HepG2 (cell line): ENCODE results near the gene PROX1. TPM values are rescaled to one million over a fixed set of nuclear protein-coding genes. Genes with fewer than 3 reads are reported as not detected.
A peak's percentile ranks its signal among the peaks of the same experiment; 100 is the strongest.

Experiments used
- ATF1 ChIP-seq: IDR thresholded peaks from 2 replicates; pipeline ENCODE4 v1.6.1; 2016; ENCODE audit warnings: mild to moderate bottlenecking, control low read depth
- CC2D1A ChIP-seq: sonication (generic); formaldehyde crosslinking; IDR thresholded peaks from 2 replicates; pipeline ENCODE4 v1.8.1; 2023; ENCODE audit warnings: mild to moderate bottlenecking, missing genetic modification reagents
- EEA1 ChIP-seq: sonication (generic); formaldehyde crosslinking; IDR thresholded peaks from 2 replicates; pipeline ENCODE4 v1.5.1; 2020; ENCODE audit warnings: mild to moderate bottlenecking, missing genetic modification reagents, borderline replicate concordance
- HMGXB3 ChIP-seq: sonication (generic); formaldehyde crosslinking; IDR thresholded peaks from 2 replicates; pipeline ENCODE4 v1.4.0; 2020; ENCODE audit warnings: missing genetic modification reagents, borderline replicate concordance
- MBNL3 ChIP-seq: fragments of 250-450 bp; sonication (Bioruptor Pico); conservative IDR thresholded peaks from 2 replicates; pipeline ENCODE4 v1.8.0; 2022; ENCODE audit warnings: mild to moderate bottlenecking, inconsistent platforms
- NCOR1 ChIP-seq: fragments of 200-600 bp; sonication (generic); IDR thresholded peaks from 2 replicates; pipeline ENCODE4 v1.7.0; 2017; ENCODE audit warnings: antibody characterized with exemption, low read length, borderline replicate concordance
- NFKB2 ChIP-seq: sonication (generic); formaldehyde crosslinking; IDR thresholded peaks from 2 replicates; pipeline ENCODE4 v1.4.0; 2020; ENCODE audit warnings: missing genetic modification reagents, borderline replicate concordance
- PAWR ChIP-seq: sonication (generic); formaldehyde crosslinking; IDR thresholded peaks from 2 replicates; pipeline ENCODE4 v1.4.0; 2020; ENCODE audit warnings: missing genetic modification reagents, mild to moderate bottlenecking, borderline replicate concordance
- RELA ChIP-seq: sonication (generic); formaldehyde crosslinking; IDR thresholded peaks from 2 replicates; pipeline ENCODE4 v1.4.0; 2020; ENCODE audit warnings: missing genetic modification reagents
- SOX5 ChIP-seq: IDR thresholded peaks from 2 replicates; pipeline ENCODE4 v1.6.1; 2016; ENCODE audit warnings: borderline replicate concordance
- TARDBP ChIP-seq: sonication (generic); formaldehyde crosslinking; IDR thresholded peaks from 2 replicates; pipeline ENCODE4 v1.8.0; 2022; ENCODE audit warnings: mild to moderate bottlenecking, missing genetic modification reagents
- TP53 ChIP-seq: sonication (generic); formaldehyde crosslinking; conservative IDR thresholded peaks from 2 replicates; pipeline ENCODE4 v1.4.0; 2020; ENCODE audit warnings: missing genetic modification reagents
- ZBTB38 ChIP-seq: sonication (generic); formaldehyde crosslinking; IDR thresholded peaks from 2 replicates; pipeline ENCODE4 v1.5.1; 2020; ENCODE audit warnings: mild to moderate bottlenecking, missing genetic modification reagents
- ZFYVE20 ChIP-seq: sonication (generic); formaldehyde crosslinking; IDR thresholded peaks from 2 replicates; pipeline ENCODE4 v1.8.0; 2023; ENCODE audit warnings: low read depth, mild to moderate bottlenecking, moderate library complexity, missing genetic modification reagents, borderline replicate concordance
- ZMAT3 ChIP-seq: sonication (generic); formaldehyde crosslinking; conservative IDR thresholded peaks from 2 replicates; pipeline ENCODE4 v1.7.0; 2021; ENCODE audit warnings: missing genetic modification reagents
- ZNF18 ChIP-seq: sonication (generic); formaldehyde crosslinking; IDR thresholded peaks from 2 replicates; pipeline ENCODE4 v1.8.0; 2022; ENCODE audit warnings: mild to moderate bottlenecking, missing genetic modification reagents; ENCODE audit not compliant: insufficient replicate concordance
- ZNF33A ChIP-seq: sonication (generic); formaldehyde crosslinking; IDR thresholded peaks from 2 replicates; pipeline ENCODE4 v1.5.1; 2020; ENCODE audit warnings: missing genetic modification reagents, mild to moderate bottlenecking, moderate library complexity, borderline replicate concordance
- ZNF567 ChIP-seq: sonication (generic); formaldehyde crosslinking; IDR thresholded peaks from 2 replicates; pipeline ENCODE4 v1.8.1; 2023; ENCODE audit warnings: mild to moderate bottlenecking, missing genetic modification reagents, borderline replicate concordance
- ZNF629 ChIP-seq: sonication (generic); formaldehyde crosslinking; conservative IDR thresholded peaks from 2 replicates; pipeline ENCODE4 v1.5.0; 2020; ENCODE audit warnings: missing genetic modification reagents
- ZNF720 ChIP-seq: sonication (generic); formaldehyde crosslinking; IDR thresholded peaks from 2 replicates; pipeline ENCODE4 v1.4.0; 2020; ENCODE audit warnings: missing genetic modification reagents
- ZNF777 ChIP-seq: sonication (generic); formaldehyde crosslinking; IDR thresholded peaks from 2 replicates; pipeline ENCODE4 v1.4.0; 2020; ENCODE audit warnings: missing genetic modification reagents
- ZSCAN30 ChIP-seq: sonication (generic); formaldehyde crosslinking; IDR thresholded peaks from 2 replicates; pipeline ENCODE4 v1.5.0; 2020; ENCODE audit warnings: mild to moderate bottlenecking, missing genetic modification reagents
- polyA plus RNA-seq, 8 experiments: library from polyadenylated mRNA; depleted of rRNA in 3 of 8; stranded (reverse) in 7 of 8; unstranded in 1 of 8; fragments of >200 nt; fragmentation: Illumina TruSeq in 4 of 8; extraction: Trizol in 4 of 8; gene quantifications; 2 replicates each; pipeline versions ENCODE4 v1.2.1 to v1.2.3, GENCODE V29; 2011 to 2016; ENCODE audit warnings: low read depth in 4 of 8, missing spikeins in 1 of 8, mixed read lengths in 1 of 8; ENCODE audit not compliant: insufficient read depth in 1 of 8
- total RNA-seq, 5 experiments: library from RNA; depleted of rRNA; stranded (reverse); fragments of >200 nt; fragmentation: Illumina TruSeq; extraction: Trizol; gene quantifications; 2 replicates each; pipeline ENCODE4 v1.2.3, GENCODE V29; 2016; ENCODE audit warnings: low read depth in 1 of 5
- TF ChIP-seq, protein P1 (sequence below): sonication (generic); formaldehyde crosslinking; IDR thresholded peaks from 2 replicates; pipeline ENCODE4 v1.5.1; 2020; ENCODE audit warnings: mild to moderate bottlenecking, missing genetic modification reagents

PROX1 gene
- total and polyA plus RNA-seq, 2 of the 13 experiments (the other 11 are each of a cell fraction or from before 2014, with no cell fraction given): 12.3 to 30.2 TPM

GRCh38 chr1:213958346-213958745 lies 29.4 kb upstream of the PROX1 start (continued):
- TF ChIP-seq, protein P1, sequence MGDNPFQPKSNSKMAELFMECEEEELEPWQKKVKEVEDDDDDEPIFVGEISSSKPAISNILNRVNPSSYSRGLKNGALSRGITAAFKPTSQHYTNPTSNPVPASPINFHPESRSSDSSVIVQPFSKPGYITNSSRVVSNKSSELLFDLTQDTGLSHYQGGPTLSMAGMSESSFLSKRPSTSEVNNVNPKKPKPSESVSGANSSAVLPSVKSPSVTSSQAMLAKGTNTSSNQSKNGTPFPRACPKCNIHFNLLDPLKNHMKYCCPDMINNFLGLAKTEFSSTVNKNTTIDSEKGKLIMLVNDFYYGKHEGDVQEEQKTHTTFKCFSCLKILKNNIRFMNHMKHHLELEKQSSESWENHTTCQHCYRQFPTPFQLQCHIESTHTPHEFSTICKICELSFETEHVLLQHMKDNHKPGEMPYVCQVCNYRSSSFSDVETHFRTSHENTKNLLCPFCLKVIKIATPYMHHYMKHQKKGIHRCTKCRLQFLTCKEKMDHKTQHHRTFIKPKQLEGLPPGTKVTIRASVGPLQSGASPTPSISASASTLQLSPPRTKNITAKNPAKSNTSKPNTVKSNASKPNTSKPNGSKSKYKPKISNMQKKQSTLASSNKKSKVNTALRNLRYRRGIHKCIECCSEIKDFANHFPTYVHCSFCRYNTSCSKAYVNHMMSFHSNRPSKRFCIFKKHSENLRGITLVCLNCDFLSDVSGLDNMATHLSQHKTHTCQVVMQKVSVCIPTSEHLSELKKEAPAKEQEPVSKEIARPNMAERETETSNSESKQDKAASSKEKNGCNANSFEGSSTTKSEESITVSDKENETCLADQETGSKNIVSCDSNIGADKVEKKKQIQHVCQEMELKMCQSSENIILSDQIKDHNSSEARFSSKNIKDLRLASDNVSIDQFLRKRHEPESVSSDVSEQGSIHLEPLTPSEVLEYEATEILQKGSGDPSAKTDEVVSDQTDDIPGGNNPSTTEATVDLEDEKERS (CRISPR knock-in tag): no peak
- TF ChIP-seq ZNF18 (CRISPR knock-in tag): no peak
- no peak for TF ChIP-seq EEA1 (CRISPR knock-in tag)
- no peak for TF ChIP-seq TP53 (CRISPR knock-in tag)
- TF ChIP-seq RELA (CRISPR knock-in tag): no peak
- no peak for TF ChIP-seq ATF1 (CRISPR knock-in tag)
- TF ChIP-seq ZMAT3 (CRISPR knock-in tag): no peak
- no peak for TF ChIP-seq ZNF629 (CRISPR knock-in tag)
- no peak for TF ChIP-seq HMGXB3 (CRISPR knock-in tag)
- no peak for TF ChIP-seq MBNL3
- TF ChIP-seq ZBTB38 (CRISPR knock-in tag): no peak
- peak; percentile 48; the same call in 1 of the 2 replicates for TF ChIP-seq SOX5 (CRISPR knock-in tag)
- TF ChIP-seq ZSCAN30: no peak
- TF ChIP-seq ZNF33A: no peak
- TF ChIP-seq NCOR1: no peak
- TF ChIP-seq PAWR (CRISPR knock-in tag): no peak
- no peak for TF ChIP-seq ZNF720 (CRISPR knock-in tag)
- TF ChIP-seq ZNF567 (CRISPR knock-in tag): no peak
- no peak for TF ChIP-seq NFKB2 (CRISPR knock-in tag)
- TF ChIP-seq CC2D1A (CRISPR knock-in tag): no peak
- TF ChIP-seq TARDBP (CRISPR knock-in tag): peak; percentile 58
- TF ChIP-seq ZNF777 (CRISPR knock-in tag): no peak
- TF ChIP-seq ZFYVE20: no peak
